MM.1S (cell line): ENCODE measurements around the gene POLD1.
"Not testable (repeated sequence)": the region's sequence is repeated elsewhere in the genome, so short reads cannot be mapped to it uniquely, and the experiment has no call there.

Source experiments
- DNase-seq: peaks from one replicate; pipeline ENCODE4 v3.0.0-alpha.2; 2015
- H2AFZ ChIP-seq: fragments of 300-600 bp; sonication (generic); 2 replicates; pipeline ENCODE4 v1.6.0; 2016; ENCODE audit warnings: antibody characterized with exemption, low read length
- H3F3A ChIP-seq: fragments of 300-600 bp; sonication (generic); 2 replicates; pipeline ENCODE4 v1.6.1; 2016; ENCODE audit warnings: mild to moderate bottlenecking, antibody characterized with exemption, low read length, moderate library complexity, mixed read lengths; ENCODE audit not compliant: insufficient read depth
- H3K27ac ChIP-seq: fragments of 300-600 bp; sonication (generic); 2 replicates; pipeline ENCODE4 v1.5.1; 2016; ENCODE audit warnings: mild to moderate bottlenecking, low read length
- H3K27me3 ChIP-seq: fragments of 300-600 bp; sonication (generic); replicated peaks from 2 replicates; pipeline ENCODE4 v1.6.0; 2016; ENCODE audit warnings: low read length; ENCODE audit not compliant: insufficient read depth
- H3K36me3 ChIP-seq: fragments of 300-600 bp; sonication (generic); replicated peaks from 2 replicates; pipeline ENCODE4 v1.6.1; 2016; ENCODE audit warnings: mild to moderate bottlenecking, low read length, mixed read lengths; ENCODE audit not compliant: insufficient read depth
- H3K4me1 ChIP-seq: fragments of 300-600 bp; sonication (generic); 2 replicates; pipeline ENCODE4 v1.6.1; 2016; ENCODE audit warnings: low read length, mixed read lengths
- H3K4me2 ChIP-seq: fragments of 300-600 bp; sonication (generic); 2 replicates; pipeline ENCODE4 v1.6.0; 2016; ENCODE audit warnings: low read depth, low read length
- H3K4me3 ChIP-seq: fragments of 300-600 bp; sonication (generic); 2 replicates; pipeline ENCODE4 v1.5.1; 2016; ENCODE audit warnings: low read length, mixed read lengths
- H3K79me2 ChIP-seq: fragments of 300-600 bp; sonication (generic); 2 replicates; pipeline ENCODE4 v1.6.1; 2016; ENCODE audit warnings: mixed run types, low read length, mixed read lengths
- H3K9ac ChIP-seq: fragments of 300-600 bp; sonication (generic); 2 replicates; pipeline ENCODE4 v1.6.1; 2016; ENCODE audit warnings: low read length, mixed read lengths
- H3K9me2 ChIP-seq: fragments of 300-600 bp; sonication (generic); replicated peaks from 2 replicates; pipeline ENCODE4 v1.6.1; 2016; ENCODE audit warnings: mild to moderate bottlenecking, low read length, mixed read lengths; ENCODE audit not compliant: insufficient read depth
- H3K9me3 ChIP-seq: fragments of 300-600 bp; sonication (generic); replicated peaks from 2 replicates; pipeline ENCODE4 v1.6.1; 2016; ENCODE audit warnings: mild to moderate bottlenecking, low read length, mixed read lengths; ENCODE audit not compliant: insufficient read depth
- H4K20me1 ChIP-seq: fragments of 300-600 bp; sonication (generic); 2 replicates; pipeline ENCODE4 v1.6.1; 2016; ENCODE audit warnings: mild to moderate bottlenecking, low read length, moderate library complexity, mixed read lengths; ENCODE audit not compliant: insufficient read depth
- CTCF ChIP-seq: fragments of 300-600 bp; sonication (generic); IDR thresholded peaks from 2 replicates; pipeline ENCODE4 v1.5.1; 2016; ENCODE audit warnings: antibody characterized with exemption, low read length, mixed read lengths
- EZH2 ChIP-seq: fragments of 300-600 bp; sonication (generic); optimal IDR thresholded peaks from 2 replicates; pipeline ENCODE3; 2017; ENCODE audit warnings: low read depth, mild to moderate bottlenecking, antibody characterized with exemption, low read length, mixed read lengths
- EZH2phosphoT487 ChIP-seq: fragments of 300-600 bp; sonication (generic); IDR thresholded peaks from 2 replicates; pipeline ENCODE4 v1.6.1; 2018; ENCODE audit warnings: antibody characterized with exemption, low read length

The POLD1 gene

GRCh38 chr19:50349277-50350057, 34.7 kb upstream of the POLD1 start:
- Histone ChIP-seq H3K9ac (no peak overlapping the region), H3K27me3 (peaks cover 91% of the 10 kb centered on the region), H3K27ac (no peak overlapping the region), H2AFZ (no peak overlapping the region), H3K9me3 (no peaks in the 10 kb centered on the region), H3K4me2 (no peak overlapping the region), H3K79me2 (no peaks in the 10 kb centered on the region), H3F3A (no peaks in the 10 kb centered on the region), H3K36me3 (no peaks in the 10 kb centered on the region), H3K4me1 (no peaks in the 10 kb centered on the region), H4K20me1 (no peaks in the 10 kb centered on the region), H3K4me3 (no peak overlapping the region), H3K9me2 (no peaks in the 10 kb centered on the region)
- TF ChIP-seq CTCF = peak; percentile 39
- no peak for TF ChIP-seq EZH2phosphoT487
- peak; percentile 20 for DNase-seq

- Histone ChIP-seq H3K79me2 (no peaks in the 10 kb centered on the region), H3K9me2 (no peaks in the 10 kb centered on the region), H3K27ac (no peak overlapping the region), H4K20me1 (no peaks in the 10 kb centered on the region), H3K4me3 (no peak overlapping the region), H3K4me2 (no peak overlapping the region), H2AFZ (no peak overlapping the region), H3K9me3 (no peaks in the 10 kb centered on the region), H3K4me1 (no peaks in the 10 kb centered on the region), H3F3A (no peaks in the 10 kb centered on the region), H3K36me3 (no peaks in the 10 kb centered on the region), H3K27me3 (peaks cover 87% of the 10 kb centered on the region), H3K9ac (no peak overlapping the region)
- DNase-seq = no peak
- TF ChIP-seq EZH2 (no peak), CTCF (no peak), EZH2phosphoT487 (no peak)
Measured at GRCh38 chr19:50352242-50352641, 31.9 kb upstream of the POLD1 start.

- not testable (repeated sequence) for H3K9me2 ChIP-seq, H3F3A ChIP-seq, H4K20me1 ChIP-seq, H3K9me3 ChIP-seq, H3K4me2 ChIP-seq, H3K27ac ChIP-seq, DNase-seq, H3K4me1 ChIP-seq, H3K9ac ChIP-seq, H3K79me2 ChIP-seq, H3K4me3 ChIP-seq, H2AFZ ChIP-seq, H3K36me3 ChIP-seq
- peaks cover 88% of the 10 kb centered on the region for H3K27me3 ChIP-seq
Measured at GRCh38 chr19:50353487-50353880, 30.7 kb upstream of the POLD1 start.

- Histone ChIP-seq H3K4me3 (no peak overlapping the region), H3K36me3 (no peaks in the 10 kb centered on the region), H3K4me1 (no peaks in the 10 kb centered on the region), H3K79me2 (no peaks in the 10 kb centered on the region), H3K4me2 (peak overlapping the region; percentile 58; the same call in 1 of the 2 replicates), H3K9me3 (no peaks in the 10 kb centered on the region), H3K27ac (no peak overlapping the region), H2AFZ (no peak overlapping the region), H3K27me3 (peaks cover 88% of the 10 kb centered on the region), H4K20me1 (no peaks in the 10 kb centered on the region), H3F3A (no peaks in the 10 kb centered on the region), H3K9ac (no peak overlapping the region), H3K9me2 (no peaks in the 10 kb centered on the region)
- TF ChIP-seq CTCF (no peak), EZH2phosphoT487 (no peak), EZH2 (no peak)
- peak; percentile 4 for DNase-seq
Measured at GRCh38 chr19:50356691-50357177, 27.4 kb upstream of the POLD1 start.
